MM.1S (cell line): ENCODE data around the gene TRIM32.

Experiments used
- DNase-seq: peaks from one replicate; pipeline ENCODE4 v3.0.0-alpha.2; 2015
- H2AFZ ChIP-seq: fragments of 300-600 bp; sonication (generic); 2 replicates; pipeline ENCODE4 v1.6.0; 2016; ENCODE audit warnings: antibody characterized with exemption, low read length
- H3F3A ChIP-seq: fragments of 300-600 bp; sonication (generic); 2 replicates; pipeline ENCODE4 v1.6.1; 2016; ENCODE audit warnings: mild to moderate bottlenecking, antibody characterized with exemption, low read length, moderate library complexity, mixed read lengths; ENCODE audit not compliant: insufficient read depth
- H3K27ac ChIP-seq: fragments of 300-600 bp; sonication (generic); 2 replicates; pipeline ENCODE4 v1.5.1; 2016; ENCODE audit warnings: mild to moderate bottlenecking, low read length
- H3K27me3 ChIP-seq: fragments of 300-600 bp; sonication (generic); replicated peaks from 2 replicates; pipeline ENCODE4 v1.6.0; 2016; ENCODE audit warnings: low read length; ENCODE audit not compliant: insufficient read depth
- H3K36me3 ChIP-seq: fragments of 300-600 bp; sonication (generic); replicated peaks from 2 replicates; pipeline ENCODE4 v1.6.1; 2016; ENCODE audit warnings: mild to moderate bottlenecking, low read length, mixed read lengths; ENCODE audit not compliant: insufficient read depth
- H3K4me1 ChIP-seq: fragments of 300-600 bp; sonication (generic); 2 replicates; pipeline ENCODE4 v1.6.1; 2016; ENCODE audit warnings: low read length, mixed read lengths
- H3K4me2 ChIP-seq: fragments of 300-600 bp; sonication (generic); 2 replicates; pipeline ENCODE4 v1.6.0; 2016; ENCODE audit warnings: low read depth, low read length
- H3K4me3 ChIP-seq: fragments of 300-600 bp; sonication (generic); 2 replicates; pipeline ENCODE4 v1.5.1; 2016; ENCODE audit warnings: low read length, mixed read lengths
- H3K79me2 ChIP-seq: fragments of 300-600 bp; sonication (generic); 2 replicates; pipeline ENCODE4 v1.6.1; 2016; ENCODE audit warnings: mixed run types, low read length, mixed read lengths
- H3K9ac ChIP-seq: fragments of 300-600 bp; sonication (generic); 2 replicates; pipeline ENCODE4 v1.6.1; 2016; ENCODE audit warnings: low read length, mixed read lengths
- H3K9me2 ChIP-seq: fragments of 300-600 bp; sonication (generic); replicated peaks from 2 replicates; pipeline ENCODE4 v1.6.1; 2016; ENCODE audit warnings: mild to moderate bottlenecking, low read length, mixed read lengths; ENCODE audit not compliant: insufficient read depth
- H3K9me3 ChIP-seq: fragments of 300-600 bp; sonication (generic); replicated peaks from 2 replicates; pipeline ENCODE4 v1.6.1; 2016; ENCODE audit warnings: mild to moderate bottlenecking, low read length, mixed read lengths; ENCODE audit not compliant: insufficient read depth
- H4K20me1 ChIP-seq: fragments of 300-600 bp; sonication (generic); 2 replicates; pipeline ENCODE4 v1.6.1; 2016; ENCODE audit warnings: mild to moderate bottlenecking, low read length, moderate library complexity, mixed read lengths; ENCODE audit not compliant: insufficient read depth
- CTCF ChIP-seq: fragments of 300-600 bp; sonication (generic); IDR thresholded peaks from 2 replicates; pipeline ENCODE4 v1.5.1; 2016; ENCODE audit warnings: antibody characterized with exemption, low read length, mixed read lengths
- EZH2 ChIP-seq: fragments of 300-600 bp; sonication (generic); optimal IDR thresholded peaks from 2 replicates; pipeline ENCODE3; 2017; ENCODE audit warnings: low read depth, mild to moderate bottlenecking, antibody characterized with exemption, low read length, mixed read lengths
- EZH2phosphoT487 ChIP-seq: fragments of 300-600 bp; sonication (generic); IDR thresholded peaks from 2 replicates; pipeline ENCODE4 v1.6.1; 2018; ENCODE audit warnings: antibody characterized with exemption, low read length

The TRIM32 gene

GRCh38 chr9:116741086-116741740, 54.1 kb downstream of the TRIM32 start:
- DNase-seq = no peak
- Histone ChIP-seq H2AFZ (no peak overlapping the region), H3K79me2 (no peaks in the 10 kb centered on the region), H3F3A (no peaks in the 10 kb centered on the region), H3K4me1 (no peaks in the 10 kb centered on the region), H3K4me2 (no peak overlapping the region), H3K4me3 (no peak overlapping the region), H3K9me3 (no peaks in the 10 kb centered on the region), H3K9ac (no peak overlapping the region), H4K20me1 (no peaks in the 10 kb centered on the region), H3K27me3 (no peaks in the 10 kb centered on the region), H3K9me2 (no peaks in the 10 kb centered on the region), H3K36me3 (no peaks in the 10 kb centered on the region), H3K27ac (no peak overlapping the region)
- TF ChIP-seq EZH2phosphoT487 (no peak), EZH2 (no peak), CTCF (no peak)

GRCh38 chr9:116741742-116742141, 54.6 kb downstream of the TRIM32 start:
- H4K20me1 ChIP-seq = no peaks in the 10 kb centered on the region
- H3F3A ChIP-seq = no peaks in the 10 kb centered on the region
- no peaks in the 10 kb centered on the region for H3K27me3 ChIP-seq
- H3K4me1 ChIP-seq = no peaks in the 10 kb centered on the region
- H3K4me3 ChIP-seq = no peak overlapping the region
- no peaks in the 10 kb centered on the region for H3K9me2 ChIP-seq
- no peaks in the 10 kb centered on the region for H3K79me2 ChIP-seq
- H3K27ac ChIP-seq = no peak overlapping the region
- H2AFZ ChIP-seq = no peak overlapping the region
- H3K4me2 ChIP-seq = no peak overlapping the region
- TF ChIP-seq CTCF (no peak), EZH2phosphoT487 (no peak), EZH2 (no peak)
- DNase-seq = no peak
- no peaks in the 10 kb centered on the region for H3K36me3 ChIP-seq
- no peak overlapping the region for H3K9ac ChIP-seq
- no peaks in the 10 kb centered on the region for H3K9me3 ChIP-seq

- Histone ChIP-seq H3K4me3 (no peak overlapping the region), H3K4me2 (no peak overlapping the region), H3K27me3 (no peaks in the 10 kb centered on the region), H3K9me3 (no peaks in the 10 kb centered on the region), H3K79me2 (no peaks in the 10 kb centered on the region), H3F3A (no peaks in the 10 kb centered on the region), H4K20me1 (no peaks in the 10 kb centered on the region), H3K9ac (no peak overlapping the region), H2AFZ (no peak overlapping the region), H3K4me1 (no peaks in the 10 kb centered on the region), H3K36me3 (no peaks in the 10 kb centered on the region), H3K27ac (no peak overlapping the region), H3K9me2 (no peaks in the 10 kb centered on the region)
- TF ChIP-seq CTCF = no peak
- no peak for TF ChIP-seq EZH2phosphoT487
- TF ChIP-seq EZH2 = no peak
- no peak for DNase-seq
These were observed 62.1 kb downstream of the TRIM32 start for GRCh38 chr9:116749176-116749575.
